H54 (cell line): ENCODE measurements around the gene KCNMB1.

Source experiments
- DNase-seq: peaks from one replicate; pipeline ENCODE4 v3.0.0; 2011; ENCODE audit warnings: low spot score, mixed read lengths; ENCODE audit not compliant: insufficient read length
- FAIRE-seq: peaks from 3 replicates; lab custom pipeline; 2011; peaks lifted over from hg19 to GRCh38; lab: Jason Lieb, UNC
- POLR2A ChIP-seq: IDR thresholded peaks from 2 replicates; pipeline ENCODE4 v1.6.1; 2011; ENCODE audit warnings: low read depth, mild to moderate bottlenecking, low read length

Gene KCNMB1

DNA sequence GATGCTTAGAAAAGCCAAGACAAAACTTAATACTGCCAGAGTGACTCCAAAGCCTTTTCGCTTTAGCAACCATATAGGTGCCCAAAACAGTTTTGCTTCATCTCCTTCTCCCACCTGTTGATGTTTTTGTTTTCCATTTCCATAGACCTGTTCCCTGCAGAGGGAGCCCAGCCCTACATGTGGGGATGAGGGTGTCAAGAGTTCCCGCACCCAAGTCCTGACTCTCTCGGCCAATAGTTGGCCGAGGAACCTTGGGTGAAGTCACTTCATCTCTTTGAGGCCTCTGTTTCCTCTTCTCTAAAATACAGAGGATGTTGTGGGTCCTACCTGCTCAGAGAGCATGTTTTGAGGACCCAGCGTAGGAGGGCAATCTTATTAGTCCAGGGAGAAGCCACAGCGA is 53.1 kb downstream of the KCNMB1 start:
- no peak for TF ChIP-seq POLR2A
- FAIRE-seq: no peak
- no peak for DNase-seq

- TF ChIP-seq POLR2A: no peak
- DNase-seq (no peak), FAIRE-seq (no peak)
Observed at GRCh38 chr5:170334626-170335025, 54.5 kb downstream of the KCNMB1 start.

- FAIRE-seq (no peak), DNase-seq (no peak)
- no peak for TF ChIP-seq POLR2A
Observed at GRCh38 chr5:170333161-170333910, 55.8 kb downstream of the KCNMB1 start.

- TF ChIP-seq POLR2A: no peak
- FAIRE-seq (no peak), DNase-seq (no peak)
Observed at GRCh38 chr5:170332058-170332457, 57.1 kb downstream of the KCNMB1 start.

DNA sequence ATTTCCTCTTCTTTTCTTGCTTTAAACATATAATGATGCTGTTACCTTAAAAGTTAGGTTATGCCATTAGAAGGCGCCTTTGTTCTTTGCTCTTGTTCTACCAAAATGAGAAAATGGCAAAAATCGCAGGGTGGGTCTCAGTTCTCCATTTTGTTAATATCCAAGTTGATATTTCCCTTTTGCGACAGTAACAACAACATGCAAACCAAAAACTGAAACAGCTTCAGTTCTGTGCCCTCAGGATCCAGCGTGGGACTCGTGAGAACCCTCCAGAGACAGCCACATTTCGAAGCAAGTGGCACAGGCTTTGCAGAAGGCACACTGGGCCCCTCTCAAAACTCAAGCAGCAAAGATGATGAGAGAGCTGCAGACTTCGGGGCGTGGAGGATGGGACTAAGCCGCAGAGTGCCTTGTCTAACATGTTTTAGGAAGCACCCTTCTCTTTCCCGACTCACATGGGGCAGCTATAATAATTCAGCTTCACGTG is 58.6 kb downstream of the KCNMB1 start:
- no peak for FAIRE-seq
- no peak for DNase-seq
- no peak for TF ChIP-seq POLR2A

DNA sequence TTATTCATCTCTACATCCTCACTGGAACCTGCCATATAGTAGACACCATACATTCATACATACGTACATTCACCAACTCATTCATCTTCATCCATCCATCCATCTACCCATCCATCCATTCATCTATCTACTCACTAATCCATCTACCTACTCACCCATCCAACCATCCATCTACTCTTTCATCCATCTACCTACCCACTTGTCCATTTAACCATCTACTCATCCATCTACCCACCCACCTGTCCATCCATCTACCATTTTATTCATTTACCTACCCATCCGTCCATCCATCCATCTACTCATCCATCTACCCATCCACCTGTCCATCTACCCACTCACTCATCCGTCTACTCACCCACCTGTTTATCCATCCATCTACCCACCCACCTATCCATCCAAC is 59.6 kb downstream of the KCNMB1 start:
- no peak for FAIRE-seq
- no peak for TF ChIP-seq POLR2A
- DNase-seq: no peak

DNA sequence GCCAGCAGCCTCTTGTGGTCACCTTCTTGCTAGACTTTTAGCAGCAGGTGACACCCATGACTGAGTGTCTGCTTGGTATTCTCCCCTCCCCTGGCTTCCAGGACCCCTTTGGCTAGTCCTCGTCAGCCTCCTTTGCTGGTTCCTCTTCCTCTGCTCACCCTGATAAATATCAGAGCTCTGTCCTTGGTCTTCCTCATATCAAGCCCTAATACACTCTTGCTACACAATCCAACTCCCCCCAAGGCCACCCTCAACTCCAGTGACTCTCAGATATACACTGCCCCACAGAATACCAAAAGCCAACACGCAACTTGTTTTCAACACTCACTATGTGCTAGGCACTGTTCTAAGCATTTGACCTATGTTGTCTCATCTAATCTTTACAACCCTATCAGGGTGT is 61.3 kb downstream of the KCNMB1 start:
- DNase-seq (no peak), FAIRE-seq (no peak)
- TF ChIP-seq POLR2A: no peak

GRCh38 chr5:170327168-170327567 is 62.0 kb downstream of the KCNMB1 start:
- DNase-seq (no peak), FAIRE-seq (no peak)
- no peak for TF ChIP-seq POLR2A
